GM13976 (cell line): ENCODE data around the gene EHMT1.

Experiments
- DNase-seq: peaks from one replicate; pipeline ENCODE4 v3.0.0; 2012; ENCODE audit warnings: low spot score
- CTCF ChIP-seq: IDR thresholded peaks from 2 replicates; pipeline ENCODE4 v1.5.1; 2012; ENCODE audit warnings: borderline replicate concordance, mild to moderate bottlenecking; ENCODE audit not compliant: insufficient read depth; ENCODE audit errors: extremely low read depth, missing control alignments, control extremely low read depth
- in situ Hi-C: fragments of 300-500 bp; cut with MboI; formaldehyde crosslinking; loops from one replicate; pipeline ENCODE4 v1.12.0; 2022; ENCODE audit warnings: low sequenced_read_pairs, mixed read lengths, inconsistent platforms; ENCODE audit not compliant: unreplicated experiment

Gene EHMT1

GRCh38 chr9:137671196-137671538 lies 52.4 kb downstream of the EHMT1 start:
- in situ Hi-C loops: no loop called here
- no peak for DNase-seq
- no peak for TF ChIP-seq CTCF

GRCh38 chr9:137671721-137672120 lies 52.9 kb downstream of the EHMT1 start:
- in situ Hi-C loops: no loop called here
- TF ChIP-seq CTCF: no peak
- DNase-seq: no peak

GRCh38 chr9:137672907-137673791 lies 54.3 kb downstream of the EHMT1 start:
- peak; percentile 65 for TF ChIP-seq CTCF
- DNase-seq: peak; percentile 81
- in situ Hi-C loops: no loop called here

- TF ChIP-seq CTCF: no peak
- DNase-seq: no peak
- in situ Hi-C loops: no loop called here
Observed at GRCh38 chr9:137673886-137674285, 55.1 kb downstream of the EHMT1 start.

GRCh38 chr9:137674307-137674975 lies 55.6 kb downstream of the EHMT1 start:
- no peak for DNase-seq
- in situ Hi-C loops: no loop called here
- no peak for TF ChIP-seq CTCF

GRCh38 chr9:137674976-137675320 lies 56.1 kb downstream of the EHMT1 start:
- DNase-seq: no peak
- TF ChIP-seq CTCF: no peak
- in situ Hi-C loops: no loop called here
